ENCODE data around the gene NAT14. TPM values are rescaled to one million over a fixed set of nuclear protein-coding genes. Genes with fewer than 3 reads are reported as not detected.

NAT14 gene
- total RNA-seq, 1 donor from 2014 or later = 14.2 TPM

GRCh38 chr19:55497763-55498162 is 12.8 kb downstream of the NAT14 start:
- Histone ChIP-seq H3K27ac (no peak overlapping the region), H3K4me1 (peaks cover 15% of the 10 kb centered on the region), H3K9me3 (no peaks in the 10 kb centered on the region), H3K4me3 (no peak overlapping the region), H3K36me3 (peaks cover 0 to 9% of the 10 kb centered on the region in 2 donors), H3K27me3 (no peaks in the 10 kb centered on the region)
- no peak for TF ChIP-seq CTCF (IDR thresholded peaks at IDR 0.05)
- no peak for TF ChIP-seq POLR2A (IDR thresholded peaks at IDR 0.05)
- no peak for TF ChIP-seq POLR2AphosphoS5 (IDR thresholded peaks at IDR 0.05; ENCODE audit: insufficient read depth in 1 of 2, low read depth in 1 of 2)
- DNase-seq (ENCODE audit: extremely low spot score in 2 of 2) = no peak
- intact Hi-C loops (cut with DNase I) = no loop called here

- intact Hi-C loops (cut with DNase I) = no loop called here
- H3K4me3 ChIP-seq = no peak overlapping the region
- DNase-seq (ENCODE audit: extremely low spot score in 2 of 2) = no peak
- no peak for TF ChIP-seq POLR2A (IDR thresholded peaks at IDR 0.05)
- no peak for TF ChIP-seq POLR2AphosphoS5 (IDR thresholded peaks at IDR 0.05; ENCODE audit: insufficient read depth in 1 of 2, low read depth in 1 of 2)
- no peak for TF ChIP-seq CTCF (IDR thresholded peaks at IDR 0.05)
- peaks cover 0 to 9% of the 10 kb centered on the region in 2 donors for H3K36me3 ChIP-seq
- H3K27me3 ChIP-seq = no peaks in the 10 kb centered on the region
- no peak overlapping the region for H3K27ac ChIP-seq
- H3K4me1 ChIP-seq = peaks cover 12% of the 10 kb centered on the region
- H3K9me3 ChIP-seq = no peaks in the 10 kb centered on the region
Measured at GRCh38 chr19:55498246-55498840, 13.4 kb downstream of the NAT14 start.

GRCh38 chr19:55500368-55500952 is 15.5 kb downstream of the NAT14 start:
- no peak overlapping the region for H3K27ac ChIP-seq
- peaks cover 0 to 9% of the 10 kb centered on the region in 2 donors for H3K36me3 ChIP-seq
- peaks cover 10% of the 10 kb centered on the region for H3K4me1 ChIP-seq
- intact Hi-C loops (cut with DNase I) = loop anchor here (5.0 to 10.0 kb wide), 3 partner anchors 33 to 356 kb away; partner anchors contain the start of gene TNNT1
- H3K4me3 ChIP-seq = no peak overlapping the region
- TF ChIP-seq POLR2A (IDR thresholded peaks at IDR 0.05) = no peak
- no peak for TF ChIP-seq POLR2AphosphoS5 (IDR thresholded peaks at IDR 0.05; ENCODE audit: insufficient read depth in 1 of 2, low read depth in 1 of 2)
- no peak for TF ChIP-seq CTCF (IDR thresholded peaks at IDR 0.05)
- no peaks in the 10 kb centered on the region for H3K9me3 ChIP-seq
- no peak for DNase-seq (ENCODE audit: extremely low spot score in 2 of 2)
- no peaks in the 10 kb centered on the region for H3K27me3 ChIP-seq

- H3K4me3 ChIP-seq = no peak overlapping the region
- H3K27ac ChIP-seq = no peak overlapping the region
- intact Hi-C loops (cut with DNase I) = loop anchor here (5.0 to 10.0 kb wide), 3 partner anchors 35 to 358 kb away; partner anchors contain the start of gene TNNT1
- H3K27me3 ChIP-seq = no peaks in the 10 kb centered on the region
- no peaks in the 10 kb centered on the region for H3K9me3 ChIP-seq
- H3K36me3 ChIP-seq = peaks cover 0 to 9% of the 10 kb centered on the region in 2 donors
- DNase-seq (ENCODE audit: extremely low spot score in 2 of 2) = no peak
- no peak for TF ChIP-seq POLR2A (IDR thresholded peaks at IDR 0.05)
- TF ChIP-seq CTCF (IDR thresholded peaks at IDR 0.05) = no peak
- TF ChIP-seq POLR2AphosphoS5 (IDR thresholded peaks at IDR 0.05; ENCODE audit: insufficient read depth in 1 of 2, low read depth in 1 of 2) = no peak
- peaks cover 10% of the 10 kb centered on the region for H3K4me1 ChIP-seq
Measured at GRCh38 chr19:55502197-55502952, 17.4 kb downstream of the NAT14 start.
